ENCODE results near the gene GDPD3.
A peak's percentile ranks its signal among the peaks of the same experiment; 100 is the strongest.

GDPD3 gene

GRCh38 chr16:30054959-30055553 lies 58.3 kb downstream of the GDPD3 start:
- DNase-seq (ENCODE audit: low read depth in 3 of 3) = peak in 2 of 3 donors; percentile 29 to 48

Data from stimulated activated CD4-positive, alpha-beta T cell treated with anti-CD3 and anti-CD28 coated beads, TNF-alpha, amount 100 ng/mL, for 48 hours (primary cell).